UCSD-AML1 (cell line): Measurements from ENCODE around the gene DTD1.

Experiments used
- DNase-seq: peaks from one replicate; lab custom pipeline; 2025; ENCODE audit not compliant: unreplicated experiment; lab: John Stamatoyannopoulos, UW

Gene DTD1

DNA sequence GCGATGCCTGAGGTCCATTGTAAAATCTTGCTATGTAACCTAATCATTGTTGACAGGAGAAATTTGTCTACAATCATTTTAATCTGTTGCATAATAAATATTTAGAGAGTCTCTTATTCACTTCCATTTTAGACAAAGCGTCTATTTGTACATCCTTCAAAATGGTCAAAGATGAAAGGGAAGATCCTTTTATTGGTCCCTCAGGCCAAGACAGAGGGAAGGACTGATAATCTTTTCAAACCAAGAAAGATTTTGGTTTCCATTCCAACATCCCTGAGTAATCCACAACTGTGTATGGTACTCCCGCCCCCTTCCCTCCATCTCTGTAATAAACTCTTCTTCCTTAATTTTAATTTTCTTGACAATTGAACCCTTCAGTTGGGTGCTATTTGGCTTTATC, 114.1 kb downstream of the DTD1 start:
- no peak for DNase-seq

DNA sequence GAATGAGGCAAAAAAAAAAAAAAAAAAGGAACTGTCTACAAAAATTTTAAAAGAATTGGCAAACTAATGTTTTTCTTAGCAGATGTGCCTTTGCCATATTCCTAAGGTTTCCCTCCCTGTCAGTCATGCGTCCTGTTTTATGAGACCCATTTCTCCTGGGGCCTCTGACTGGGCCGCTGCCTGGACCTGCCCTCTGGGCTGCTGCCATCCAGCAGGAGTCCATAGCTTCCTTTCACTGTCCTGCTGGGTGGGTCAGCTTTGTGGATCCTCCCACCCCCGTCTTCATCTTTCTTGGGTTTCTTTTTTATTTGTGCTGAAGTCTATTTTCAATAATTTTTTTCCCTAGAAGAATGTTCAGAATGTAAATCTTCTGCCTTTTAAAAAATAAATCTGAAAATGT, 114.9 kb downstream of the DTD1 start:
- DNase-seq = no peak

- DNase-seq = no peak
Measured at GRCh38 chr20:18705490-18705889, 117.6 kb downstream of the DTD1 start.

GRCh38 chr20:18705910-18706309, 118.1 kb downstream of the DTD1 start:
- DNase-seq = no peak

DNA sequence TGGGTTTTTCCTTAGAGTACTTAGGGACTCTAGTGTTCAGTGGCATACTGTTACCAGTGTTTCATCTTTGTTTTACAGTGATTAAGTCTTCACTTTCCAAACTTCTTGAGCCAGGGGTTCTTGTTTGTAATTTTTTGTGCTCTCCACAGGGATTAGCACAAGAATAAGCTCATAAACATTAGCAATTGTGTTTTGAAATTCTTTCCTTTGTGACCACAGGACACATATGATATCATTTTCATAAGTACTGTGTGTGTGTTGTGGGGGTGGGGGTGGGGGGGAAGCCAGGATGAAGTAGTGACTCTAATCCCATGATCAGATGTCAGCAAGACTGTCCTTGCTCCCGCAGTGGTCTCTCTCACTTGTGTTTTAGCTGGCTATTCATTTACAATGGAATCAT, 124.3 kb downstream of the DTD1 start:
- no peak for DNase-seq

GRCh38 chr20:18712882-18713281, 125.0 kb downstream of the DTD1 start:
- no peak for DNase-seq

DNA sequence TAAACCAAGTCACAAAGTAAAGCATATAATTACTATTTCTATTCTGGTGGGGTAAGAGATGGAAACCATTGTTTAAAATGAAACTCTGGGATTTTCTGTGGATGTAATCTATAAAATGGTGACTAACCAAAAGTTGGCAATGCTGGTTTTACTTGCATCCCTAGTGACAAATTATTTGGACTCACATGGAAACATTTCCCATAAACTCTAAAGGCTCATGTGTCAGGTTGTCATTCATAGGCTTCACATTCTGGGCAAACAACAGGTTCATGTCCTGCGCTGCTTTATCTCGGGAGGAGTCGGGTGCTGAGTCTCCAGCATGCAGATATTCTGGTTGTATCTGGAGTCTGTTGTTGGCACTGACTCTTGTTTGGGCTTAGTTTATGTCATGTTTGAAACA, 127.7 kb downstream of the DTD1 start:
- no peak for DNase-seq

DNA sequence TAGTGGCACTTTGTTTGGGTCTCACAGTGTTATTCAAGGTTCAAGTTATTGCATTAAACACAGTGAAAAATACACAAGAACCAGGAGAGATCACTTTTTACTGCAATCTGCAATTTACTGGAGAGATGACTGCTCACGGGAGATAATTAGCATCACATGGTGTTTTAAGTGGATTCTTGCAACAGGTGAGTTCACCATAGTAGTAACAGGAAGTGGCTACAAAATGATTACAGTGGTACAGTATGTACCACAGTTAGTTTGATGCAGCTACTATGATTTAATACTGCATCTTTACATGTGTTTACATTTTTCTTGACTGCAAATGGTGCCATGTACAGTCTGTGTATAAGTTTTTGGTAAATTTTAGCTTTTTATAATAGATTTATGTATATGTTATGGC, 129.2 kb downstream of the DTD1 start:
- DNase-seq = no peak

DNA sequence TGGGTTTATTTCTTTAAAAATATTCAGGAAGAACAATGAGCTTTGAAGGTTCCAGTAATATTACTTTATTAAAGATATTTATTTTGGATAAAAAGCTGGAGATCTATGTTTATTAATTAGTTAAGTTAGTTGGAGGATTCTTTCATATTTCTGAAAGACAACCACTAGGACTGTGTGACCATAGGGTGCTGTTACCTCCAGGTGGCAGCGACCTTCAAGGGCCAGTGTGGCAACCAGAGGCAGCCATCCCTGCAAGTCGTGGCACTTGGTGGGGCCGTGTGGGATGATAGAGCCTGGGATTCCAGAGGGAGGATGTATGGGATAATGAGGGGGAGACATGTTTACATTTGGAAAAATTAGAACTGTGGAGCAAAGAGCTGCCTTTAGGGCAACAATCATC, 130.3 kb downstream of the DTD1 start:
- DNase-seq = no peak

DNA sequence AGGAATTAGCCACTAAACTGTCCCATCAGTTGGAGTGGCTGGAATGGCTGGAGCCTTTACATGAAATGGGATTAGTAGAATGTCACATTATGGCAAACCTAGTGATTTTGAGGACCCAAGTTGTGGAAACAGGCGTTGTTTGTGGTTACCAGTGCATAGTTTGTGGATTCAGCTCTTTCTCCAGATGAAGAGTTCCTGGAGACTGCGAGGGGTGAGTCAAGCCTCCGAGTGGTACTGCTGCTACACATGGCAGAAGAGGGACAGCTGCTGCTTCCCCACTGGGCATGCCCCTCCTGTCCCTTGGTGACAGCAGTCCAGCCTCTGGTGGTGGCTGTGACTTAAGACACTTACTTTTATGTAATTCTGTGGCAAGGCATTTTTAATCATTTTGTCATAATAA, 131.6 kb downstream of the DTD1 start:
- no peak for DNase-seq

- DNase-seq = no peak
Measured at GRCh38 chr20:18721551-18722115, 133.8 kb downstream of the DTD1 start.

- DNase-seq = no peak
Measured at GRCh38 chr20:18722371-18722770, 134.5 kb downstream of the DTD1 start.

DNA sequence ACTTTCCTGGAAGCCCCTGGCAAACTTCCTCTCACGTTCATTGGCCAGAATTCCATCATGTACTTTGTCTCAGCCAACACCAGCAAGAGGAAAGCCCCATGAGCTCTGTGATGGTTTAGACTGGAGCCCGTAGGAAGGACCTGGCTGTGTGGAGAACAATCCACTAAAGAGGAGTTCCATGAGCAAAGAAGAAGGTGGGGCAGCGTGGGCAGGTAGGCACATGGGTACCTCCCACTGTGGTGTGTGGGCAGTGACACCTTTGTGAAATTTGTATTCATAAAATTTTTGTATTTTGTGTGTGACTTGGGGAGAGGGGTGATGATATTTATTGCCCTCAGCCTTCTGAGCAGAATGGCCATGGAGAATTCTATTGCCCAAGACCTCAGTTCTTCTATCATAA, 136.2 kb downstream of the DTD1 start:
- DNase-seq = no peak

GRCh38 chr20:18724788-18725464, 137.1 kb downstream of the DTD1 start:
- DNase-seq = no peak

DNA sequence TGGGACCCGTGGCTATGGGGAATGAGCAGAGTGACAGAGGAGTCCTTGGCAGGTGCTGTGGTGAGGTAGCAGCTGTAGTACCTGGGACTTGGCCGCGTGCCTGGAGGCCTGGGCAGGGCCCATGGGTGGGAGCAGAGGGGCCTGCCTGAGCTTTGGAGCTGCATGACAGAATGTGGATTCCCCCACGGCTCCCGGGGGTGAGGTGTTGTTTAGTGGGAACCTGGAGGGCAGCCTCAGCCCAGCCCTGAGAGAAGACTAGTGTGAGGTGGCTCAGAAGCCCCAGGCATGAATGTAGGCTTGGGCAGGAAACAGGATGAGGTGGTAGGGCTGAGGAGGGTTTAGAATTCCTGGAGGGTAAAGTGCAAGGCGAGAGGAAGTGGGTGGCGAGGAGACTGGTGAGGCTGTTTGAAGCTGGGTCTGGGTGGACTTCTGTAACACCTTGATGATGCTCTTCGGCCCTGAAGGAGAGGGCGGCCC, 139.2 kb downstream of the DTD1 start:
- peak; percentile 27 for DNase-seq

GRCh38 chr20:18728165-18728869, 140.5 kb downstream of the DTD1 start:
- DNase-seq = no peak

DNA sequence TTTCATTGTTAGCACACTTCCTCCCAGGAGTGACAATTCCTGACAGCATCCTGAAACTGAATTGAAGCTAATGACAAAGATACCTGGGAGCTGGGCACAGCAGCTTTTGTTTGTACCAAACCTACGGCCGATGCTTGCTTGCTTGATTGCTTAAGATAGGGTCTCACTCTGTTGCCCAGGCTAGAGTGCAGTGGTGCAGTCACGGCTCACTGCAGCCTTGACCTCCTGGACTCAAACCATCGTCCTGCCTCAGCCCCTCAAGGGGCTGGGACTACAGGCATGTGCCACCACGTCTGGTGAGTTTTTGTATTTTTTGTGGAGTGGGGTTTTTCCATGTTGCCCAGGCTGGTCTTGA, 141.0 kb downstream of the DTD1 start:
- no peak for DNase-seq

- DNase-seq = no peak
Measured at GRCh38 chr20:18729231-18729825, 141.5 kb downstream of the DTD1 start.

GRCh38 chr20:18731940-18732339, 144.1 kb downstream of the DTD1 start:
- DNase-seq = no peak

DNA sequence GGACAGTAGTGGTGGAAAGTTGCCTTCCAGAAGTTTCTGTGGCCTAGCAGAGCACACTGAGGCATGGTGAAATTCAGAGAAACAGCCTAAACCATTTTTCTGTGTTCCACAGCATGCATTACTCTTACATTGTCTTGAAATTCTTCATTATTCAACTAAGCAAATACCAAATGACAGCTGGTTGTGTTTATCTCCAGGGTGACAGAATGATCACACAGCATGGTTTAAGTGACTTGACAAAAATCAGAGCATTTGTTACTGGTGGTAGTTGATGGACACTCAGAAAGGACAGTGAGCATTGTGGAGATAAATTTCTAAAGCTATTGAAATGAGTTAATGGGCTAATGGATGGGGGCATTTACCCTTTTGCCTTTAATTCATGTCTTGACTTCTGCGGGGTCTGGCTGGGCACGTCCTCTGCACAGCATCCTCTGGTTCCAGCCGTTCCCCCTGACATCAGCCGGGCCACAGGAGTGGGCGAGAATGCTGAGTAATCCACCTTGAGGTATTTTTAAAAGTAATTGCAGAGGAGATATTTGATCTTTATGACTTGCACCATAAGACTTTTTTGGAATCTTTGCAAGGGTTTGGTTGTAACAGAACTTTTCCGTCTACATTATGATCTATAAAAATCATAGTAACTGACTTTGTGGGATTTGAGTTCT, 146.8 kb downstream of the DTD1 start:
- DNase-seq = no peak

DNA sequence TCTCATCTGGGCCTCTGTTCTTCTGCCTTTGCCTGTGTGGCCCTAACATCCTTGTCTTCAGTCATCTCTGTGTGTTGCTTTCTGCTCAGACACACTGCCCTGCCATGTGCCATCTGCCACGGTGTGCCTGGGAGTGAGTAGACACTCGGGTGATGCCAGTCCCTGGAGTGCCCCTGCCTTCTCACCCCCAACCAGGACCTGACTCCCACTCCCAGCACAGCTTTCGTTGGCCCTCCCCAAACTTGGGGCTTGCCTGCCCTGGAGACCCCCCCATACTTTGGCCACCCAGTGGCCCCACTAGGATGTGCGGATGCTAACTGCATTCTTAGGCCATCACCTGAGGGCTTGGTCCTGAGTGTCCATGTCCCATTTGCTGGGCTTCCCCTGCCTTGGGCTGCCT, 149.3 kb downstream of the DTD1 start:
- DNase-seq = no peak

GRCh38 chr20:18738055-18738454, 150.2 kb downstream of the DTD1 start:
- DNase-seq = no peak
